HepG2 (cell line): ENCODE measurements around the gene ZFP92.
A peak's percentile ranks its signal among the peaks of the same experiment; 100 is the strongest.

Experiments
- JUND ChIP-seq: sonication (generic); formaldehyde crosslinking; IDR thresholded peaks from 2 replicates; pipeline ENCODE4 v1.8.0; 2022; ENCODE audit warnings: mild to moderate bottlenecking, missing genetic modification reagents
- MAFK ChIP-seq, 2 experiments: IDR thresholded peaks in 1 of 2; conservative IDR thresholded peaks in 1 of 2; 2 replicates each; pipeline ENCODE4 v1.6.1; 2011; ENCODE audit warnings: improper control_type of control experiment in 2 of 2, low read length in 2 of 2
- TARDBP ChIP-seq: sonication (generic); formaldehyde crosslinking; IDR thresholded peaks from 2 replicates; pipeline ENCODE4 v1.8.0; 2022; ENCODE audit warnings: mild to moderate bottlenecking, missing genetic modification reagents
- ZKSCAN8 ChIP-seq: IDR thresholded peaks from 2 replicates; pipeline ENCODE4 v1.6.1; 2016; ENCODE audit warnings: borderline replicate concordance, missing genetic modification reagents, missing compliant biosample characterization
- ZNF256 ChIP-seq: sonication (generic); formaldehyde crosslinking; conservative IDR thresholded peaks from 2 replicates; pipeline ENCODE4 v1.4.0; 2020; ENCODE audit warnings: missing genetic modification reagents
- ZNF33A ChIP-seq: sonication (generic); formaldehyde crosslinking; IDR thresholded peaks from 2 replicates; pipeline ENCODE4 v1.5.1; 2020; ENCODE audit warnings: missing genetic modification reagents, mild to moderate bottlenecking, moderate library complexity, borderline replicate concordance
- ZNF441 ChIP-seq: sonication (generic); formaldehyde crosslinking; IDR thresholded peaks from 2 replicates; pipeline ENCODE4 v1.7.0; 2021; ENCODE audit warnings: missing genetic modification reagents, borderline replicate concordance
- ZNF549 ChIP-seq: sonication (generic); formaldehyde crosslinking; IDR thresholded peaks from 2 replicates; pipeline ENCODE4 v1.5.0; 2020; ENCODE audit warnings: missing genetic modification reagents
- TF ChIP-seq, protein P1 (sequence below): sonication (generic); formaldehyde crosslinking; IDR thresholded peaks from 2 replicates; pipeline ENCODE4 v1.4.0; 2020; ENCODE audit warnings: missing genetic modification reagents
- TF ChIP-seq, protein P2 (sequence below): sonication (generic); formaldehyde crosslinking; IDR thresholded peaks from 2 replicates; pipeline ENCODE4 v1.5.0; 2020; ENCODE audit warnings: mild to moderate bottlenecking, missing genetic modification reagents, moderate library complexity

DNA sequence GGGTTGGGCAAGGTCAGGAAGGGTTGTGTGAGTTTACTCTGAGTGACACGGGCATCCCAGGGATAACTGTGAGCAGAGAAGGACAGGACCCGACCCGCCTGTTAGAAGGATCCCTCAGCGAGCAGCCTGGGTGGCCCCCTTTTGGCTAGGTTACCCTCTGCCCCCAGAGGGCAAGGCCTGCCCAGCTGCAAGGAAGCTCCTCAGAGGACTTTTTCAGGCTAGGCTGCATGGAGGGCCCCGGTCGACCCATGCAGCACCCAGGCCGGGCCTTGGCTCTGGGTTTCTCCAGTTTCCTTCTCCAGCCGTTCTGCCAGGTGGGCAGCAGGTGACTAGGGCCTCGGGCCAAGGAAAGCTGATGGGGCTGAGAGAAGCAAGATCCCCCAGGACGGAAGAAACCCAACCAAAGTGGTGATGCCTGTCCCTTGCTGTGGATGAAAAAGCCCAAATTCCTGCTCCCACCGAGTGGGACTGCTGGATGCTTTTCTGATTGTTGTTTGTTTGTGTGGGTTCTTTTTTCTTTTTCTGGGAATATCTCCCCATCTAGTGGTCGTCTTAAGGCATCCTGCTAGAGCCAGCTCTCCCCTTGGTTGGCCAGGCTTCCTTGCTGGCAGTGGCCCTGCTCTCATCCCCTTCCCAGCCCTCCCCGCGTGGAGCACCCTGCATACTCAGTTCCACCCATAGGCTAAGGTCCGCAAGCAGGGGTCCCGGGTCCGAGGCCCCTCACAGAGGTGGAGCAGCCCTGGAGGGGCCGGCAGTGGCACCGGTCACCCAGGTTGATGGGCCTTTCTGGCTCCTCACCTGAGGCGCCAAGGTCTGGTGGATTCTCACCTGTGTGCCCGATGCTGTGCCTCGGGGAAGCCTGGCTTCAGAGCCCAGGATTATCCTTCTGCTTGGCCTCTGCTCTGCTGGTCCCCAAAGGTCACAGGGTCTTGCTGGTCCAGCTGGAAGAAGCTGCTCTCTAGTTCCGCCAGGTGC, 1.8 kb downstream of the ZFP92 start:
- TF ChIP-seq TARDBP (CRISPR knock-in tag) (no peak), ZNF549 (CRISPR knock-in tag) (no peak), ZNF256 (no peak), ZNF441 (CRISPR knock-in tag) (no peak), JUND (CRISPR knock-in tag) (no peak), MAFK (conservative IDR thresholded peaks at IDR 0.05 in 1 of 2, IDR thresholded peaks at IDR 0.05 in 1 of 2; ENCODE audit: low read length in 2 of 2) (no peak), ZKSCAN8 (CRISPR knock-in tag) (no peak), ZNF33A (no peak)
- TF ChIP-seq, protein P1, sequence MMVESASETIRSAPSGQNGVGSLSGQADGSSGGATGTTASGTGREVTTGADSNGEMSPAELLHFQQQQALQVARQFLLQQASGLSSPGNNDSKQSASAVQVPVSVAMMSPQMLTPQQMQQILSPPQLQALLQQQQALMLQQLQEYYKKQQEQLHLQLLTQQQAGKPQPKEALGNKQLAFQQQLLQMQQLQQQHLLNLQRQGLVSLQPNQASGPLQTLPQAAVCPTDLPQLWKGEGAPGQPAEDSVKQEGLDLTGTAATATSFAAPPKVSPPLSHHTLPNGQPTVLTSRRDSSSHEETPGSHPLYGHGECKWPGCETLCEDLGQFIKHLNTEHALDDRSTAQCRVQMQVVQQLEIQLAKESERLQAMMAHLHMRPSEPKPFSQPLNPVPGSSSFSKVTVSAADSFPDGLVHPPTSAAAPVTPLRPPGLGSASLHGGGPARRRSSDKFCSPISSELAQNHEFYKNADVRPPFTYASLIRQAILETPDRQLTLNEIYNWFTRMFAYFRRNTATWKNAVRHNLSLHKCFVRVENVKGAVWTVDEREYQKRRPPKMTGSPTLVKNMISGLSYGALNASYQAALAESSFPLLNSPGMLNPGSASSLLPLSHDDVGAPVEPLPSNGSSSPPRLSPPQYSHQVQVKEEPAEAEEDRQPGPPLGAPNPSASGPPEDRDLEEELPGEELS (CRISPR knock-in tag), result no peak
- TF ChIP-seq, protein P2, sequence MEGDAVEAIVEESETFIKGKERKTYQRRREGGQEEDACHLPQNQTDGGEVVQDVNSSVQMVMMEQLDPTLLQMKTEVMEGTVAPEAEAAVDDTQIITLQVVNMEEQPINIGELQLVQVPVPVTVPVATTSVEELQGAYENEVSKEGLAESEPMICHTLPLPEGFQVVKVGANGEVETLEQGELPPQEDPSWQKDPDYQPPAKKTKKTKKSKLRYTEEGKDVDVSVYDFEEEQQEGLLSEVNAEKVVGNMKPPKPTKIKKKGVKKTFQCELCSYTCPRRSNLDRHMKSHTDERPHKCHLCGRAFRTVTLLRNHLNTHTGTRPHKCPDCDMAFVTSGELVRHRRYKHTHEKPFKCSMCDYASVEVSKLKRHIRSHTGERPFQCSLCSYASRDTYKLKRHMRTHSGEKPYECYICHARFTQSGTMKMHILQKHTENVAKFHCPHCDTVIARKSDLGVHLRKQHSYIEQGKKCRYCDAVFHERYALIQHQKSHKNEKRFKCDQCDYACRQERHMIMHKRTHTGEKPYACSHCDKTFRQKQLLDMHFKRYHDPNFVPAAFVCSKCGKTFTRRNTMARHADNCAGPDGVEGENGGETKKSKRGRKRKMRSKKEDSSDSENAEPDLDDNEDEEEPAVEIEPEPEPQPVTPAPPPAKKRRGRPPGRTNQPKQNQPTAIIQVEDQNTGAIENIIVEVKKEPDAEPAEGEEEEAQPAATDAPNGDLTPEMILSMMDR, result peak; percentile 38; the same call in 1 of the 2 replicates
